ENCODE results near the gene TOP2B.
A peak's percentile ranks its signal among the peaks of the same experiment; 100 is the strongest.

DNA sequence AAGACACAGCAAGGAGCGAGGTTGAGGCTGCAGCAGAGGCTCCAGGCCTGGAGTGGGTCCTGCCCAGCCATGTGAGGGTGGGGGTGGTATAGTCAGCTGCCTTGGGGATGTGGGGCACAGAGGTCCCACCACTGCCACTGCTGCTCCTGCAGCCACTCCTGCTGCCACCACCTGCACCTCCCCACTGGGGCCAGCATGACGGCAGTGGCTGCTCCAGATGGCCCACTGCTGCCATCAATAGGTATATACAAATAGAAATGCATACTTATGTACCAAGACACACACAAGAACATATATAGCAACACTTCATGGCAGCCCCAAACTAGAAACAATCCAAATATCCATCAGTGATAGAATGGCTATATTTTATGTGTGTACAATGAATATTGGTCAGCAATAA, 10.0 kb upstream of the TOP2B start:
- TF ChIP-seq, protein P1, sequence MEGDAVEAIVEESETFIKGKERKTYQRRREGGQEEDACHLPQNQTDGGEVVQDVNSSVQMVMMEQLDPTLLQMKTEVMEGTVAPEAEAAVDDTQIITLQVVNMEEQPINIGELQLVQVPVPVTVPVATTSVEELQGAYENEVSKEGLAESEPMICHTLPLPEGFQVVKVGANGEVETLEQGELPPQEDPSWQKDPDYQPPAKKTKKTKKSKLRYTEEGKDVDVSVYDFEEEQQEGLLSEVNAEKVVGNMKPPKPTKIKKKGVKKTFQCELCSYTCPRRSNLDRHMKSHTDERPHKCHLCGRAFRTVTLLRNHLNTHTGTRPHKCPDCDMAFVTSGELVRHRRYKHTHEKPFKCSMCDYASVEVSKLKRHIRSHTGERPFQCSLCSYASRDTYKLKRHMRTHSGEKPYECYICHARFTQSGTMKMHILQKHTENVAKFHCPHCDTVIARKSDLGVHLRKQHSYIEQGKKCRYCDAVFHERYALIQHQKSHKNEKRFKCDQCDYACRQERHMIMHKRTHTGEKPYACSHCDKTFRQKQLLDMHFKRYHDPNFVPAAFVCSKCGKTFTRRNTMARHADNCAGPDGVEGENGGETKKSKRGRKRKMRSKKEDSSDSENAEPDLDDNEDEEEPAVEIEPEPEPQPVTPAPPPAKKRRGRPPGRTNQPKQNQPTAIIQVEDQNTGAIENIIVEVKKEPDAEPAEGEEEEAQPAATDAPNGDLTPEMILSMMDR (IDR thresholded peaks at IDR 0.05; ENCODE audit: low read depth, low read length), result peak; percentile 12; the same call in 1 of the 2 replicates
- no peak for TF ChIP-seq EZH2phosphoT487 (IDR thresholded peaks at IDR 0.05; ENCODE audit: low read depth)
